NB4 (cell line): ENCODE measurements around the gene FBXO41.

Experiments used
- POLR2A ChIP-seq: IDR thresholded peaks from 2 replicates; pipeline ENCODE4 v1.6.1; 2011; ENCODE audit warnings: mild to moderate bottlenecking; ENCODE audit not compliant: insufficient read length; ENCODE audit errors: extremely low read depth
- TF ChIP-seq, protein P1 (sequence below): IDR thresholded peaks from one replicate; pipeline ENCODE4 v1.5.1; 2012; ENCODE audit warnings: low read depth, low read length
- TF ChIP-seq, protein P2 (sequence below): IDR thresholded peaks from 2 replicates; pipeline ENCODE4 v1.6.1; 2011; ENCODE audit warnings: low read depth, low read length

DNA sequence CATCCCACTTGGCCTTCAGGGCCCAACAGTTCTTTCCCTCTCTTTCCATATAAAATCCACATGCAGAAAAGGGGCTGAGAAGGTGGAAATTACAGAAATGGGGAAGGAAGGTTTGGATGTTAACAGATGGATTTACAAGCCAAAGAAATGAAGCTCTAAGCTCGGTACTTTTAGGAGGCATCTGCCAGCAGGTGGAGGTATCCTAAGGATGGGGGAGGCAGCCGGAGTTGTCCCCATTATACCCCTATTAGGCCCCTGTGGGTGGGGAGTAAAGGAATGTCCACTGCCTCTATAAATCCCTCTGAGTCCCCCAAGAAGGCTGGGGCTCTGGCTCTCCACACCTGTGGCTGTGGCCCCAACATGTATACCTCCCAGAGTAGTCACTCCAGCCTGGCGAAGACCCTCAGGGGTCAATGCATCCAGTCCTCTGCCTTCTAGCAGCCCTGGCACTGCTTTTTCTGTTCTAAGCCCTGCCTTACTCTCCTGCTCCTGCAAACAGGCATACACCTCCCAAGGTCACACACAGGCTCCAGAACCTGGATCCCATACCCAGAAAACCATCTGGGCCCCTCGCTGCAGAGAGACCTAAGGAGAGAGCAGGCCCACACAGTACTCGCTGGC is 1.2 kb downstream of the FBXO41 start:
- TF ChIP-seq, protein P1, sequence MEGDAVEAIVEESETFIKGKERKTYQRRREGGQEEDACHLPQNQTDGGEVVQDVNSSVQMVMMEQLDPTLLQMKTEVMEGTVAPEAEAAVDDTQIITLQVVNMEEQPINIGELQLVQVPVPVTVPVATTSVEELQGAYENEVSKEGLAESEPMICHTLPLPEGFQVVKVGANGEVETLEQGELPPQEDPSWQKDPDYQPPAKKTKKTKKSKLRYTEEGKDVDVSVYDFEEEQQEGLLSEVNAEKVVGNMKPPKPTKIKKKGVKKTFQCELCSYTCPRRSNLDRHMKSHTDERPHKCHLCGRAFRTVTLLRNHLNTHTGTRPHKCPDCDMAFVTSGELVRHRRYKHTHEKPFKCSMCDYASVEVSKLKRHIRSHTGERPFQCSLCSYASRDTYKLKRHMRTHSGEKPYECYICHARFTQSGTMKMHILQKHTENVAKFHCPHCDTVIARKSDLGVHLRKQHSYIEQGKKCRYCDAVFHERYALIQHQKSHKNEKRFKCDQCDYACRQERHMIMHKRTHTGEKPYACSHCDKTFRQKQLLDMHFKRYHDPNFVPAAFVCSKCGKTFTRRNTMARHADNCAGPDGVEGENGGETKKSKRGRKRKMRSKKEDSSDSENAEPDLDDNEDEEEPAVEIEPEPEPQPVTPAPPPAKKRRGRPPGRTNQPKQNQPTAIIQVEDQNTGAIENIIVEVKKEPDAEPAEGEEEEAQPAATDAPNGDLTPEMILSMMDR, result peak; percentile 2
- no peak for TF ChIP-seq POLR2A
- TF ChIP-seq, protein P2, sequence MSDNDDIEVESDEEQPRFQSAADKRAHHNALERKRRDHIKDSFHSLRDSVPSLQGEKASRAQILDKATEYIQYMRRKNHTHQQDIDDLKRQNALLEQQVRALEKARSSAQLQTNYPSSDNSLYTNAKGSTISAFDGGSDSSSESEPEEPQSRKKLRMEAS, result no peak
